HAP-1 (cell line): Measurements from ENCODE around the gene TRMU.
"Not testable (repeated sequence)": the region's sequence is repeated elsewhere in the genome, so short reads cannot be mapped to it uniquely, and the experiment has no call there.

Source experiments
- DNase-seq, 2 experiments: peaks; one replicate each; pipeline ENCODE4 v3.0.0-alpha.2; 2016 to 2020; ENCODE audit warnings: low spot score in 2 of 2
- H3K27me3 ChIP-seq: fragments of 250-450 bp; sonication (Bioruptor Pico); 2 replicates; pipeline ENCODE4 v1.5.1; 2020; ENCODE audit warnings: low read depth, mild to moderate bottlenecking, moderate library complexity
- H3K36me3 ChIP-seq: fragments of 250-450 bp; sonication (Bioruptor Pico); replicated peaks from 2 replicates; pipeline ENCODE4 v1.5.1; 2020; ENCODE audit warnings: mild to moderate bottlenecking
- H3K4me1 ChIP-seq: fragments of 250-450 bp; sonication (Bioruptor Pico); 2 replicates; pipeline ENCODE4 v1.5.1; 2020; ENCODE audit warnings: mild to moderate bottlenecking
- H3K4me3 ChIP-seq: fragments of 250-450 bp; sonication (Bioruptor Pico); 2 replicates; pipeline ENCODE4 v1.5.1; 2020; ENCODE audit warnings: mild to moderate bottlenecking, moderate library complexity
- H3K9me3 ChIP-seq: fragments of 250-450 bp; sonication (Bioruptor Pico); 2 replicates; pipeline ENCODE4 v1.5.1; 2020; ENCODE audit warnings: mild to moderate bottlenecking, moderate library complexity
- in situ Hi-C: fragments of 300-500 bp; cut with MboI; formaldehyde crosslinking; loops from 3 replicates; pipeline ENCODE4 v1.14.3; 2020; ENCODE audit warnings: low sequenced_read_pairs, inconsistent platforms, mixed read lengths

The TRMU gene

DNA sequence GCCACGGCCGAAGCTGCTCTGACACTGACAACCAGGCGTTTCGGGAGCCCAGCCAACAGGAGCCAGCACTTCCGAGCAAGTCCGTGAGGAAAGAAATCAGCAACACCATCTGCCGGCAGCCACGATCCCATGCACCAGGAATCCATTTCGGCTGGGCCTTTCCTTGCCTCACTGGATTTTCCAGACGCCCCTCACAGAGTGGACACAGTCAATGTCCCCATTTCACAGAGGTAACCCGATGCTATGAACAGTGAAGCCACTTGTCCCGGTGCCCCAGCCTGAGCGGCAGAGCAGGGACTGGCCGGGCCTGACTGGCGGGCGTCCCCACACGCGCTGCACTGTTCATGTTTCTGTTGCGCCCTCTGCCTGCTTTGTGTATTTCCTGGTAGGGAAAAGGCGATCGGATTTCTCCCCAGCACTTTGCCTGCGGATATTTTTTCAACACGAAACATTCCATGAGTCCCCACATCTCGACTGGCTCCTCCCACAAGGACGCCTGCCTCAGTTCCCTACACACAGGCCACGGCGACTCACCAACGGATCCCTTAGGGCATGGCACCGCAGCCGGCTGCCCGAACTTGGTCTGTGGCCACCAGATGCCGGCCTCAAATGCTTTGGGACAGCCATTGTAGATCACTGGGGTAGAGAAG, 55.3 kb downstream of the TRMU start:
- Histone ChIP-seq H3K4me1 (no peaks in the 10 kb centered on the region), H3K36me3 (no peaks in the 10 kb centered on the region), H3K9me3 (no peaks in the 10 kb centered on the region), H3K4me3 (no peak overlapping the region), H3K27me3 (no peaks in the 10 kb centered on the region)
- DNase-seq: no peak
- in situ Hi-C loops: no loop called here

DNA sequence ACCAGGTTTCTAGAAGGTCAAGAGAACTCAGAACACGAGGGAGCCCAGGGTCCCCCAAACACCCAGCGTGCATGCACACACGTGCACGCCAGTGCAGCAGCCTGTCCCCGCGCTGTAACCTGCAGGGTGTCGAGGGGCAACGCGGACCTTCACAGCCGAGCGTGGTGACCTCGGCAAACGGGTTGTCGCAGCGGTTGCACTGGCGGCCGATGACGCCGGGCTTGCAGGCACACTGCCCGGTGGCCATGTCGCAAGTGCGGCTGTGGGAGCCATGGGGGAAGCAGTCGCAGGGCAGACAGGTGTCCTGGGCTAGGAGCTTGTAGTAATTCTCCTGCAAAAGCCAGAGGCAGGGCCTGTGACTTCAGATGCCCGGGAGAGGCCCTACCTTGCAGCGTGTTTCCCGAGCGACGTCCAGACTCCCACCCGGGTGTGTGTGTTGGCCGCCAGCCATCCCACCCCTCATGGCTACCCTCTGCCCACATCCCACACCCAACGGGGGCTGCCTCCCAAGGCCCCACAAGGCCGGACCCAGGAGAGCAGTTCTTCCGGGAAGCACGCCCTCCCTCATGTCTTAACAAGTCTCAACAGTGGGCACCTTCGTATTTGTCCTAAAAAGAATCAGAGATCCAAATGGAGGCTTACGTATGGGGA, 56.1 kb downstream of the TRMU start:
- Histone ChIP-seq H3K4me3 (no peak overlapping the region), H3K4me1 (no peaks in the 10 kb centered on the region), H3K36me3 (no peaks in the 10 kb centered on the region), H3K27me3 (no peaks in the 10 kb centered on the region), H3K9me3 (no peaks in the 10 kb centered on the region)
- no peak for DNase-seq
- in situ Hi-C loops: no loop called here

DNA sequence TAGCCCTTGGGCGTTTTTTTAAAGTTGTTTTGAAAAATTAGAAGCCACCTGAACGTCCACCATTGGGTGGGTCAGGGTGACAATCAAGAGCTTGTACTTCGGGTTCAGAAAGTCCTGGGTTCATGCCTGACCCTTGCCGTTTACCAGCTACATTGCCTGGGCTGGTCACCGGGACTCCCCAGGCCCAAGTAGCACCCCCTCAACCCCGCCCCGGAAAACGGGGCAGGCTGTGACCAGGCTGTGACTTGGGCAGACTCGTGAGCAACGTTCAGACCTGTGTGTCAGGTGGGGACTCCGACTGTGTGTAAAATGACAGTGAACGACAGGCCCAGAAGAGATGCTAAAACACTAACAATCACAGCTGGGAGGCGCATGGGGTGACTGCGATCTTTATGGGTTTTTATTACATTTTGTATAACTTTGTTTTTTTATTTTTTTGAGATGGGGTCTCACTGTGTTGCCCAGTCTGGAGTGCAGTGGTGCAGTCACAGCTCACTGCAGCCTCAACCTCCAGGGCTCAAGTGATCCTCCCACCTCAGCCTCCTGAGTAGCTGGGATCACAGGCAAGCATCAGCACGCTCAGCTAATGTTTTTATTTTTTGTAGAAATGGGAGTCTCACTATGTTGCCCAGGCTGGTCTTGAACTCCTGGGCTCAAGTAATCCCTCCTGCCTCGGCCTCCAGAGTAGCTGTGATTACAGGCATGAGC, 56.8 kb downstream of the TRMU start:
- no peaks in the 10 kb centered on the region for H3K27me3 ChIP-seq
- H3K4me1 ChIP-seq: no peaks in the 10 kb centered on the region
- in situ Hi-C loops: no loop called here
- H3K4me3 ChIP-seq: no peak overlapping the region
- no peaks in the 10 kb centered on the region for H3K36me3 ChIP-seq
- no peak for DNase-seq
- no peaks in the 10 kb centered on the region for H3K9me3 ChIP-seq

DNA sequence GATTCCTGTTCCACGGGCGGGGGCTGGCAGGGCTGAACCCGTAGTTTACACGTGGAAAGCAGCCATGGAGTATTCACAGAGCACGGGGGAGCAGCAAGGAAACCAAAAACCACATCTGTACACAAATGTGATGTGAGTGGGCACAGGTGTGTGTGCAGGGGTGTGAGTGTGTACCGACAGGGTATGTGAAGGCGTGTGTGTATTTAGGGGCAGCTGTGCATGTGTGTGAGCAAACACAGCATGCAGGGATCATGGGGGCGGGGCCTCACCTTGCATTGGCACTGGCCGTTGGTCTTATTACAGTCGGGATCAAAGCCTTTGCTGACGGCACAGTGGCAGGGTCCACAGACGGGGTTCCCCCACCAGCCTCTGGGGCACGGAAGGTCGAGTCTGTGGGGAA, 58.4 kb downstream of the TRMU start:
- in situ Hi-C loops: no loop called here
- H3K27me3 ChIP-seq: no peaks in the 10 kb centered on the region
- no peak for DNase-seq
- no peaks in the 10 kb centered on the region for H3K9me3 ChIP-seq
- H3K4me1 ChIP-seq: no peaks in the 10 kb centered on the region
- H3K4me3 ChIP-seq: no peak overlapping the region
- H3K36me3 ChIP-seq: no peaks in the 10 kb centered on the region

DNA sequence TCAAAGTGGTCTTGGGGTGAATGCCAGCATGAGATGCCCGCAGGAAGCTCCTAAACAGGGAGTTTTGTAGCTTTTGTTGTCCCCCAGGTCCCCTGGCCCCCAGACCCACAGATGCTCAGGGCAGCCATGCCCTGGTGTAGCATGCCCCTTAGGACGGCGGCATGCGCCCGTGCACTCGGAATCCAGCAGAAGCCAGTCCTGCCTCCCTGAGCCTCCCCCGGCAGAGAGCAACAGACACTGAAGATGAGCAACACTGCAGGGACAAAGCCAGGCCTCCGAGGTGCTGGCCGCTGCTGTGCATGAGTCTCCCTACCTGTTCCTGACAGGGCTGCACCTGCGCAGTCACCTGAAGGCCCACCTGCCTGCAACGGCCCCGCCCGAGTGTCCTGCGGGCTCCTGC, 59.1 kb downstream of the TRMU start:
- Histone ChIP-seq H3K9me3 (no peaks in the 10 kb centered on the region), H3K27me3 (no peaks in the 10 kb centered on the region), H3K4me1 (no peaks in the 10 kb centered on the region), H3K4me3 (no peak overlapping the region), H3K36me3 (no peaks in the 10 kb centered on the region)
- no peak for DNase-seq
- in situ Hi-C loops: no loop called here

DNA sequence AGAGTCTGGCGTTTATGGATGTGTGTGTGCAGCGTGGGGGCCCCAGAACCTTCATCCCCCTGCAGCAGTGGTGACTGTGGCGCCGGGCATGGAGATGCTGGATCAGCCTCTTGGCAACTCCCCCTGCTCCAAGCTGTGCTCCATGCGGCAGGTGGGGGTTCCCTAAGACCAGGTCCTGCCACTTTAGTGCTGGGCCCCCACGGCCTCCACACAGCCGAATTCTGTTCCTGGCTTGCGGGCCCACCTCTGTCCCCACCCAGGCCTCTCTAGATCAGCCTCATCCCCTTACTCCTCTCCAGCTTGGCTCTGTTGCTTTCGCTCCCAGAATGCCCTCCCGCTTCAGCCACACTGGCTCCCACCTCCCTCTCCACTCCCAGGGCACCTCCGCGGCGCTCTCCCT, 59.6 kb downstream of the TRMU start:
- H3K9me3 ChIP-seq: no peaks in the 10 kb centered on the region
- no peak overlapping the region for H3K4me3 ChIP-seq
- in situ Hi-C loops: no loop called here
- no peaks in the 10 kb centered on the region for H3K27me3 ChIP-seq
- no peak for DNase-seq
- no peaks in the 10 kb centered on the region for H3K36me3 ChIP-seq
- H3K4me1 ChIP-seq: no peaks in the 10 kb centered on the region

DNA sequence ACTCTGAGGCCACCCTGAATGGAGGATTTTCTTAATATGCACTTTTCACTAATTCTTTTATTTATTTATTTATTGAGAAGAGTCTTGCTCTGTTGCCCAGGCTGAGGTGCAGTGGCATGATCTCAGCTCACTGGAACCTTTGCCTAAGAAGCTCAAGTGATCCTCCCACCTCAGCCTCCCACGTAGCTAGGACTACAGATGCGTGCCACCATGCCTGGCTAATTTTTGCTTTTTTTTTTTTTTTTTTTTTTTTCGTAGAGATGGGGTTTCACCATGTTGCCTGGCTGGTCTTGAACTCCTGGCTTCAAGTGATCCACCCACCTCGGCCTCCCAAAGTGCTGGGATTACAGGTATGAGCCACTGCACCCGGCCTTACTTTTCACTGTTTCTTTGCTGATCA, 61.5 kb downstream of the TRMU start:
- DNase-seq, in situ Hi-C loops, H3K4me1 ChIP-seq, H3K27me3 ChIP-seq, H3K36me3 ChIP-seq, H3K9me3 ChIP-seq, H3K4me3 ChIP-seq: not testable (repeated sequence)

DNA sequence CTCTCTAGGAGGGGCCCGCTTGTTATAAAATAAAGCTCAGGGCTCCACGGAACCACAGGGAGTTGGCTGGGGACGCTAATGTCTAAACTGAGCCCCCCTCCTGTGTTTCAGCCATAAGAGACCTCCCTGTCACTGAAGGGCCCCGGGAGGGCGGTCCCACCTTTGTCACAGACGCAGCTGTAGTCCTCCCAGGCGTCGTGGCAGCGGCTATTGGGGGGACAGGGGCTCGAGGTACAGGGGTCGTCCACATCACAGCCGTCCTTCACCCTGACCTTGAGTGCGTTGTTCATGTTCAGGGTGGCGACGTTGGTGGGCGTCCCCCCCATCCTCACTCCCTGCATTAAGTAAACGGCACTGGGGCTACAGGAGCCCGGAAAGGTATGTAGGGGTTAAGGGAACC, 62.0 kb downstream of the TRMU start:
- H3K4me1 ChIP-seq: no peaks in the 10 kb centered on the region
- in situ Hi-C loops: no loop called here
- H3K27me3 ChIP-seq: no peaks in the 10 kb centered on the region
- no peak overlapping the region for H3K4me3 ChIP-seq
- no peaks in the 10 kb centered on the region for H3K36me3 ChIP-seq
- no peak for DNase-seq
- no peaks in the 10 kb centered on the region for H3K9me3 ChIP-seq

DNA sequence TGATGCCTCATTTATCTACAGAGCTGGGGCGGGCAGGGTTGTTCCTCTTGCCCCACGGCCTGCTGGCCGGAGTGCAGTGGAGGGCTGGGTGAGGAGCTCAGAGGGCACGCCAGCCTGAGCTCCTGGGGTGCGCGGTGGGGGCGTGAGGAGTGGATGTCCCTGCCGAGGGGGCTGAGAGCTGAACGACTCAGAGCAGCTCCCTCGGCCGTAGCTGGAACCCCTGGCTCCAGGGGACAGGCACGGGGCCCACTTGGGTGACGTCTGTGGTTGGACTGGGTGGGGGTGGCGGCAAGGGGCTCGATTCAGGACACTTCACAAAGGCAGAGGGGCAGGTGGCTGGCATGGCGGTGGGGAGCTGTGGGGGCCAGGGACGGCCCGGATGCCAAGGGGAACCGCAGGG, 62.4 kb downstream of the TRMU start:
- Histone ChIP-seq H3K27me3 (no peaks in the 10 kb centered on the region), H3K4me1 (no peaks in the 10 kb centered on the region), H3K9me3 (no peaks in the 10 kb centered on the region), H3K4me3 (no peak overlapping the region), H3K36me3 (no peaks in the 10 kb centered on the region)
- no peak for DNase-seq
- in situ Hi-C loops: no loop called here

DNA sequence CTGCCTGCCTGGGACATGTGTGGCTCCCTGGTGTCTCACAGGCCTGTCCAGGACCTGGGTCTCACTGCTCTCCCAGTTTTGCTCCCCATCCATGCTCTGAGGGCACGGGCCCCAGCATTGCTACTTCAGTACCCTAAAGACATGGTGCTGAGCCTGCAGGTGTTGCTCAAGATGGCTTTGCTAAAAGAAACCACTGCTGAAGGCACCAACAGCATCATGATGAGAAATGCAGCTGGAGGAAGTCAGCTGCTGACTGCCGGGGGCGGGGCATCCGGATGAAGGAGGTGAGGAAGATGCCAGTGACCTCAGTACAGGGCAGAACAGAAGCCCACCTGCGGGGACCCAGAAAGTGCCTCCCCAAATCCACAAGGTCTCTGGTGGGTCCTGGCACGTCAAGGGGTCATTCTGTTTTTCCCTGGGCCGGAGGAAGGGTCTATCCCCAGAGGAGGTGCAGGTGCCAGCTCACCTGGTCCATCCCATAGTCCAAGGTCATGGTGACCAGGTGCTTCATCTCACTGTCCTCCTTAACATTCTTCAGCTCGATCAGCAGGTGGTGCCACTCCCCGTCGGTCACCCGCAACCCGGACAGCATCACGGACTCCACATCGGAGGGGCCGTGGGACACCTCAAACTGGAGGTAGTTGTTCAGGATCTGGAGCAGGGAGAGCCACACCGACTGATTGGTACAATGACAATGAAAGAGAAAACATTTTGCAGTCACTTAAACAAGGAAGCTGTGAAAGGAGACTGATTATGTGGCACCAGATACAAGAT, 63.9 kb downstream of the TRMU start:
- in situ Hi-C loops: no loop called here
- DNase-seq: no peak

DNA sequence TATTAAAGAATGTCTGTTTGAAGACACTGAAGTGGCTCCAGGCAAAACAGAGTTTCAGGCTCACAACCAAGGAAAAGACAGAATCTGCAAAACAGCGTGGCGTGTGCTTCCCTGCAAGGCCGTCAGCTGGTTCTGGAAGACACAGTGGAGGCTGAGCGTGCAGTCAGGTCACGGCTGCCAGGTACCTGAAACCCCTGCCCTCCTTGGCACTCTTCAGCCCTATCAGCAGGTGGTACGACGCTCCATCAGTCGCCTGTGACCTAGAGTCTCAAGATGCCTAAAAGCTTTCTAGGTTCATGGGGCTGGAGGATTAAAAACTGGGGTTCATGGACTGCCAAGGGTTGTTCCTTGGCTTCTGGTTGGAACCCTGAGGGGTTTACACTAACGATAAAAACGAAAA, 65.9 kb downstream of the TRMU start:
- no peak for DNase-seq
- H3K9me3 ChIP-seq: no peaks in the 10 kb centered on the region
- no peaks in the 10 kb centered on the region for H3K27me3 ChIP-seq
- no peak overlapping the region for H3K4me3 ChIP-seq
- in situ Hi-C loops: no loop called here
- no peaks in the 10 kb centered on the region for H3K36me3 ChIP-seq
- H3K4me1 ChIP-seq: no peaks in the 10 kb centered on the region

More for the DNA sequence above, 63.9 kb downstream of the TRMU start:
- no peaks in the 10 kb centered on the region for H3K4me1 ChIP-seq
- no peaks in the 10 kb centered on the region for H3K9me3 ChIP-seq
- no peak overlapping the region for H3K4me3 ChIP-seq
- H3K36me3 ChIP-seq: no peaks in the 10 kb centered on the region
- H3K27me3 ChIP-seq: no peaks in the 10 kb centered on the region

DNA sequence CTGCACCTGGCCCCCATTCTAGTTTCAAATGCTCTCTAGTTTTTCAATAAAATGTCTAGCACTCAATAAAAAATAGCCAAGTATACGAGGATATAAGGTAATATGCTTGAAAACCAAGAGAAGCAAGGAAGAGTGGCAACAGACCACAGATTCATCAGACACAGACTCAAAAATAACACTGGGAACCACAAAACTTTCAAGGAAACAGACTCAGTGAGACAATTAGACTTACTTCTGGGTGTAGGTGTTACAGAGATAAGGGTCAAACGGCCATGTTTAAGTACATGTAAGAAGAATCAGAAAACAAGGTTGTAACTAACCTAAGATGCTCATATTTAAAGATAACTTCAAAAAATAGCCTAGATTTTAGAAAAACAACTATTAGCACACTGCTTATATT, 67.0 kb downstream of the TRMU start:
- H3K9me3 ChIP-seq: no peaks in the 10 kb centered on the region
- no peaks in the 10 kb centered on the region for H3K36me3 ChIP-seq
- in situ Hi-C loops: no loop called here
- H3K4me1 ChIP-seq: no peaks in the 10 kb centered on the region
- no peak overlapping the region for H3K4me3 ChIP-seq
- no peak for DNase-seq
- no peaks in the 10 kb centered on the region for H3K27me3 ChIP-seq

DNA sequence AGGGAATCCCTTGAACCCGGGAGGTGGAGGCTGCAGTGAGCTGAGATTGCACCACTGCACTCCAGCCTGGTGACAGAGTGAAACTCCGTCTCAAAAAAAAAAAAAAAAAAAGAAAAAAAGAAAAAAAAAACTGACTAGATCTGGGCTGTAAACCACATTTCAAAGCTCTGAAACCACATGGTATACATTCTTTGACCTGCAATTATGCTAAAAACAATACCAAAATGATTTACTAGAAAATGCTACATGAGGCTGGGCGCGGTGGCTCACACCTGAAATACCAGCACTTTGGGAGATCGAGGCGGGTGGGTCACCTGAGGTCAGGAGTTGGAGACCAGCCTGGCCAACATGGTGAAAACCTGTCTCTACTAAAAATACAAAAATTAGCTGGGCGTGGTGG, 68.4 kb downstream of the TRMU start:
- H3K4me3 ChIP-seq, H3K27me3 ChIP-seq, H3K9me3 ChIP-seq, in situ Hi-C loops, H3K36me3 ChIP-seq, H3K4me1 ChIP-seq, DNase-seq: not testable (repeated sequence)

DNA sequence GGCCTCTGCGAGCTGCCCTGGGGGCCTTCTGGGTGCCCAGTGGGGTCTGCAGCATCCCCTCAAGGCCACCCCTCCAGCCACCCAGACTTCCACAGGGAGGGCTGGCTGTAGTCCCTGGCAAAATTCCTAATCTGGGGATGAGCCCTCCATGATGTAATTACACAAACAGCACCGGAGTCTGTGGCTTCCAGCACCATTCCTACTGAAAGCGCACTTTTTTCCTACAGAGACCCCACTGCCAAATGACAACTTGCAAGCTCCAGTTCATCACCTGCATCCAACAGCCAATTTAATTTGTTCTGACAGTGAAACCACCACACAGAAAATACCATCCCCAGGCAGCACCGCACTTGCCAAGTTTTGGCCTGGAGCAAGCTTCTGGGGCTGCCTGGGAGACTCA, 70.4 kb downstream of the TRMU start:
- Histone ChIP-seq H3K9me3 (no peaks in the 10 kb centered on the region), H3K4me1 (no peaks in the 10 kb centered on the region), H3K4me3 (no peak overlapping the region), H3K27me3 (no peaks in the 10 kb centered on the region), H3K36me3 (no peaks in the 10 kb centered on the region; the same call in 1 of the 2 replicates)
- in situ Hi-C loops: no loop called here
- DNase-seq: no peak
